Measurements from ENCODE around the gene TNPO2.

DNA sequence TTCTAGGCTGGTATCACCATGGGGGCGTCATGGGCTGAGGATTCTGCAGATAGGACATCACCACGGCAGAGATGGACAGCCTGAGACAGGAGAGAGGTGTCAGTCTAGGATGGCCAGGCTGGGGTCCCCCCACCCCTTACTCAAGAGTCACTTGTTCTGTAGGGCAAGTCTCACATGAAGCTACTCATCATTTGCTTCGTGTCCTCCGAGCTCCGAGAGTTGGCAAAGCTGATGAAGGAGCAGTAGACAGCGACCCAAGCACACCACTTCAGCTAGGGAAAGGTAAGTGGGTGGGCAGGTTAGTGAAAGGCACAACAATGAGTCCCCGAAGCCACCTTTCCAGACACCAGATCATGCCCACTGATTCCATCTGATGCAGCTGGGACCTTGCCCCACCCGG lies 55.4 kb downstream of the TNPO2 start:
- TF ChIP-seq, protein P1, sequence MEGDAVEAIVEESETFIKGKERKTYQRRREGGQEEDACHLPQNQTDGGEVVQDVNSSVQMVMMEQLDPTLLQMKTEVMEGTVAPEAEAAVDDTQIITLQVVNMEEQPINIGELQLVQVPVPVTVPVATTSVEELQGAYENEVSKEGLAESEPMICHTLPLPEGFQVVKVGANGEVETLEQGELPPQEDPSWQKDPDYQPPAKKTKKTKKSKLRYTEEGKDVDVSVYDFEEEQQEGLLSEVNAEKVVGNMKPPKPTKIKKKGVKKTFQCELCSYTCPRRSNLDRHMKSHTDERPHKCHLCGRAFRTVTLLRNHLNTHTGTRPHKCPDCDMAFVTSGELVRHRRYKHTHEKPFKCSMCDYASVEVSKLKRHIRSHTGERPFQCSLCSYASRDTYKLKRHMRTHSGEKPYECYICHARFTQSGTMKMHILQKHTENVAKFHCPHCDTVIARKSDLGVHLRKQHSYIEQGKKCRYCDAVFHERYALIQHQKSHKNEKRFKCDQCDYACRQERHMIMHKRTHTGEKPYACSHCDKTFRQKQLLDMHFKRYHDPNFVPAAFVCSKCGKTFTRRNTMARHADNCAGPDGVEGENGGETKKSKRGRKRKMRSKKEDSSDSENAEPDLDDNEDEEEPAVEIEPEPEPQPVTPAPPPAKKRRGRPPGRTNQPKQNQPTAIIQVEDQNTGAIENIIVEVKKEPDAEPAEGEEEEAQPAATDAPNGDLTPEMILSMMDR (IDR thresholded peaks at IDR 0.05) = no peak
- TF ChIP-seq POLR2AphosphoS5 (IDR thresholded peaks at IDR 0.05) = no peak
